Activated CD8-positive, alpha-beta memory T cell treated with anti-CD3 and anti-CD28 coated beads for 48 hours (primary cell): ENCODE data around the gene VSIG8.

Experiments
- DNase-seq, 3 experiments: peaks; one replicate each; pipeline ENCODE4 v3.0.0-alpha.2; 2020; ENCODE audit warnings: low read depth in 2 of 3, low spot score in 2 of 3

Gene VSIG8

GRCh38 chr1:159883134-159883533 is 20.7 kb upstream of the VSIG8 start:
- DNase-seq: no peak

- DNase-seq: no peak
Measured at GRCh38 chr1:159882527-159882862, 20.0 kb upstream of the VSIG8 start.

GRCh38 chr1:159881622-159882526 is 19.4 kb upstream of the VSIG8 start:
- DNase-seq: no peak

- no peak for DNase-seq
Measured at GRCh38 chr1:159880430-159880829, 18.0 kb upstream of the VSIG8 start.

GRCh38 chr1:159879977-159880376 is 17.5 kb upstream of the VSIG8 start:
- DNase-seq: no peak

- no peak for DNase-seq
Measured at GRCh38 chr1:159879136-159879535, 16.7 kb upstream of the VSIG8 start.

- no peak for DNase-seq
Measured at GRCh38 chr1:159877695-159878444, 15.4 kb upstream of the VSIG8 start.

GRCh38 chr1:159873530-159874143 is 11.2 kb upstream of the VSIG8 start:
- DNase-seq: no peak

- DNase-seq: no peak
Measured at GRCh38 chr1:159872891-159873290, 10.4 kb upstream of the VSIG8 start.

- DNase-seq: no peak
Measured at GRCh38 chr1:159870704-159871103, 8.2 kb upstream of the VSIG8 start.

- DNase-seq: no peak
Measured at GRCh38 chr1:159869607-159870006, 7.2 kb upstream of the VSIG8 start.

- peak in 1 of 3 experiments; percentile 8 for DNase-seq
Measured at GRCh38 chr1:159869173-159869572, 6.7 kb upstream of the VSIG8 start.

GRCh38 chr1:159868766-159869165 is 6.3 kb upstream of the VSIG8 start:
- no peak for DNase-seq

GRCh38 chr1:159867664-159868026 is 5.2 kb upstream of the VSIG8 start:
- DNase-seq: no peak

- DNase-seq: no peak
Measured at GRCh38 chr1:159866905-159867663, 4.6 kb upstream of the VSIG8 start.

- DNase-seq: no peak
Measured at GRCh38 chr1:159866066-159866465, 3.6 kb upstream of the VSIG8 start.

- no peak for DNase-seq
Measured at GRCh38 chr1:159864262-159864661, 1.8 kb upstream of the VSIG8 start.

GRCh38 chr1:159862031-159862430 is 426 bp downstream of the VSIG8 start:
- DNase-seq: no peak

GRCh38 chr1:159861218-159861617 is 1.2 kb downstream of the VSIG8 start:
- DNase-seq: no peak

- DNase-seq: no peak
Measured at GRCh38 chr1:159860456-159860855, 2.0 kb downstream of the VSIG8 start.

- no peak for DNase-seq
Measured at GRCh38 chr1:159859767-159860322, 2.6 kb downstream of the VSIG8 start.
